Ovary (tissue), 3 donors: ENCODE measurements around the gene SUCLG1.

Experiments
- CTCF ChIP-seq, 3 donors: fragments of 450-650 bp in 2 of 3; fragments of 200-600 bp in 1 of 3; IDR thresholded peaks; one replicate each; pipeline versions ENCODE4 v1.5.1 to v1.8.0; 2016 to 2022; ENCODE audit warnings: antibody characterized with exemption in 3 of 3, mild to moderate bottlenecking in 1 of 3
- EP300 ChIP-seq: sonication (generic); formaldehyde crosslinking; IDR thresholded peaks from one replicate; pipeline ENCODE4 v1.6.1; 2017; ENCODE audit warnings: antibody characterized with exemption
- donor health status: DM: no; HTN: no; CAD: no.

DNA sequence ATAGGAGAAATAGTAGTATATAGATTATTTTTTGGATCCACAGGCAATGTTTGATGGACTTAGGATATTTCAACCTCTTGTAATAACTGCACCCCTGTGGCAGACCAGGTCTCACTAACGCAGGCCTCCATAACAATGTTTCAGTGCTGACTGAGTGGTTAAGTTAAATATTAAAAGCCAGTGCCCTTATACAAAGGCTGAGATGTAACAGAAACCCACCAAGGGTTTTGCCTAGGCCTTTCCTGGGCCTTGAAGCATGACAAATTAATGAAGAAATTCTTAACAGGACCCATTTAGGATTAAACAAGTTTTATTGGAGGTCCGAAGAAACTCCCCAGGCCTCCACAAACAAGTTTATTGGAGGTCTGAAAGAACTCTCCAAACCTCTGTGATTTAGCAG, 1.6 kb upstream of the SUCLG1 start:
- TF ChIP-seq CTCF (IDR thresholded peaks at IDR 0.05) (no peak), EP300 (no peak)
